Stimulated activated CD4-positive, alpha-beta T cell treated with anti-CD3 and anti-CD28 coated beads, Interleukin-4, amount 100 ng/mL, for 24 hours (primary cell): Measurements from ENCODE around the gene CNDP1.
"Not testable (repeated sequence)": the region's sequence is repeated elsewhere in the genome, so short reads cannot be mapped to it uniquely, and the experiment has no call there.

Source experiments
- DNase-seq: peaks from one replicate; pipeline ENCODE4 v3.0.0-alpha.2; 2020

Gene CNDP1

DNA sequence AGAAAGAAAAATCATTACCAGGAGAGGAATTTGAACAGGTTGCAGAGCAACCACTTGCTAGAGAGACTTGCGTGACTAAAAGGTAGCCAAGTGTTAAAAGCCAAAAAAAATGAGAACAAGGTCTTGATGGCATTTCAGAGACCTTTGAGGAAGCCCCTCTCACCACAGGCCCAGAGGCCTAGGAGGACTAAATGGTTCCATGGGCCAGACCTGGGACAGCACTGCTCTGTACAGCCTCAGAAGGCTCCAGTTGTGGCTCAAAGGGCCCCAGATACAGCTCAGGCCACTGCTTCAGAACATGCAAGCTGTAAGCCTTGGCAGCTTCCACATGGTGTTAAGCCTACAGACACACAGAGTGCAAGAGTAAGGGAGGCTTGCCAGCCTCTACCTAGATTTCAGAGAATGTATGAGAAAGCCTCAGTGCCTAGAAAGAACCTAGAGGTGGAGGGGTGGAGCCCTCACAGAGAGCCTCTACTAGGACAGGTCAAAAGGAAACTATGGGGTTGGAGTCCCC, 15.3 kb downstream of the CNDP1 start:
- DNase-seq = no peak

DNA sequence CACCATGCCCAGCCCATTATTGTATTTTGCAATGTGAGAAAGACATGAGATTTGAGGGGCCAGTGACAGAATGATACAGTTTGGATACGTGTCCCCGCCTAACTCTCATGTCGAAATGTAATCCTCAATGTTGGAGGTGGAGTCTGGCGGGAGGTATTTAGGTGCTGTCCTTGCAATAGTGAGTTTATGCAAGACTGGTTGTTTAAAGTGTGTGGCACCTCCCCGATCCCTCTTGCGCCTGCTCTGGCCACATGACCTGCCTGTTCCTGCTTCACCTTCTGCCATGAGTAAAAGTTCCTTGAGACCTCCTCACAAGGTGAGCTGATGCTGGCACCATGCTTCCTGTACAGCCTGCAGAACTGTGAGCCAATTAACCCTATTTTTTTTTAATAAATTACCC, 16.6 kb downstream of the CNDP1 start:
- DNase-seq = no peak

DNA sequence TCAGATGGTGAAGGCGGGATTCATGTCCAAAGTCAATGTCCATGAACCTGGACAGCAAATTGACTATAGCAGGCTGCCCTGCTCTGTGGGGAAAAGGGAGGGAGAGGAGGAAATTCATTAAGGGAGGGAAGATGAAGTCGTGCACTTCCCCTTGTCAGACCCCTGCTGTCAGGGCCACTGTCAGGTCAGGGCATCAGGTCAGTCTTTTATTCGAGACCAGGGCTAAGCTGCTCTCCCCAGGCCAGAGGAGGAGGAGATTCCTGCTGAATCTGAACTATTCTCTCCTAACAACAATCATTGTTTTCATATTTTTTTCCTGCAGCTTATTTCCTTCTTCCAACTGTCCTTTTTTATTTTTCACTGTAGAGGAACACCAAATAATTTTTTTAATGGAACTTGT, 17.2 kb downstream of the CNDP1 start:
- DNase-seq = no peak

DNA sequence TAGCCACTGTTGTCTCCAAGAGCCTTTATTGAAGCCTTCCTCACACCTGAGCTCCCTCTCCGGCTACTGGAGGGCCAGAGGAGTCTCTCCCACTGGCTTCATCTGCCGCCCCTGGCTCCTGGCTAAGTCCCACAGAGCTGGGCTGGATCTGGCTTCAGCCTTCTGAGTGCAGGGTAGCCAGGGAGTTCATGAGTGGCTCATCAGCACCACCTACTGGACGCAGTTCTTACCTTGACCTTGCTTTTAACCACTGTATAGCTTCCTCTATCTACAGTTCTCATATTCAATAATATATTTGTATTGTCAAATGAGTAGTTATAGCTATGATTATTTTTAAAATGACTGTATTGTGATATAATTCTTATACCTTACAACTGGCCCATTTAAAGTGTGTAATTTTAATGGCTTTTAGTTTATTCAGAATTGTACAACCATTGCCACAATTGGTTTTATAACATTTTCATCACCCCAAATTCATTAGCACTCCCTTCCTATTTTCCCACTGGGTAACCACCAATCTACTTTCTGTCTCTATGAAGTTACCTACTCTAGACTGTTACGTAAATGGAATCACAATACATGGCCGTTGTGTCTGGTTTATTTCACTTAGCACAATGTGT, 17.7 kb downstream of the CNDP1 start:
- peak; percentile 81 for DNase-seq

DNA sequence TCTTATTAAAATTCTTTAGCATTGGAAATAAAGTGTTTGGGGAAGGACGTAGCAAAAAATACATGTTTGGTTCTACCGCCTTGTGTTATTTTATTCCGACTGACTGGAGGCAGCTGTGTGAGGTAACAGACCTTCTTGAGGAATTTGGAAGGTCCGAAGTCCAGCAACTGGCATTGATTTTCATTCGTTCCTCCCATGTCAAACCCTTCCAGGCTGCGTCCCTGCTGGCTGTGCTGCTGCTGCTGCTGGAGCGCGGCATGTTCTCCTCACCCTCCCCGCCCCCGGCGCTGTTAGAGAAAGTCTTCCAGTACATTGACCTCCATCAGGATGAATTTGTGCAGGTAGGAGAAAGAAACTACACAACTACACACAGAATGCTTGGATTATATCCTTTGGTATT, 21.8 kb downstream of the CNDP1 start:
- DNase-seq = no peak

DNA sequence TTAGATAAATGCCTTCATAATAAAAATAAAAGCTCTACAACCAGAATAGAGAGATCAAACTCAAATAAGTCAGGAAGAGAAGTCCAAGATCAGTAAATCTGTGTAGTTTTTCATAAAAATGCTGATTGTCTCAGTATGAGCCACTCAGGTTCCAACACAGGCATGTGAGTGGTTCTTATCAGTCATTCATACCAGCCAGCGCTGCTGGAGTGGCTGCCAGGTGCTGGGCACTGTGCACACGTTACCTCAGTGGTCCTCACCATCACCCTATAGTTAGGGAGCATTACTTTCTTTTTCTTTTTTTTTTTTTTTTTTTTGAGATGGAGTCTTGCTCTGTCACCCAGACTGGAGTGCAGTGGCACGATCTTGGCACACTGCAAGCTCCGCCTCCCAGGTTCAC, 23.8 kb downstream of the CNDP1 start:
- DNase-seq = no peak

DNA sequence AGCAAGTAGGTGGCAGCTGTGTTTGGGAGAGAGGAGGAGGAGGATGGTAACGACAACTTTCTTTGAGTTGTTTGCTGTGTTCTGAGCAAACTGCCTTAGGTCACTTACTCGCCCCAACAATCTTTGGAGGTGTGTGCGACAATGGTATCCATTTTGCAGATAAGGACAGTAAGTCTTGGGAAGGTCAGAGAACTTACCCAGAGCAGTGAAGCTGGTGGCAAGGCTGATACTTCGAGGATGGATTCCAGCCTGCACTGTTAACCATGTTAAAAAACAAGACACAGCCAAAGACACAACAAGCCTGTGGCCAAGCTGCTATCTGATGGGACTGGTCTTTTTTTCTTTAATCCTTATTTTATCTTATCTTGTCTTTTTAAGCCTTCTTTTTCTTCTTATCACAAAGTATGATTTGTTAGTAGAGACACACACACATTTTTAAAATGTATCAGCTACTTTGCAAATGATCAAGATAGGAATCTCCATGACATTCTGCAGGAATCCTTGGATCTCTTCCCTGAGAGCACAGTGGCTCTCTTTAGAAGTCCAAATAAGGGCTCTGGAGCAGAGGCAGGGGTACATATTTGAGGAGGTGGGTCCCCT, 27.9 kb downstream of the CNDP1 start:
- no peak for DNase-seq

DNA sequence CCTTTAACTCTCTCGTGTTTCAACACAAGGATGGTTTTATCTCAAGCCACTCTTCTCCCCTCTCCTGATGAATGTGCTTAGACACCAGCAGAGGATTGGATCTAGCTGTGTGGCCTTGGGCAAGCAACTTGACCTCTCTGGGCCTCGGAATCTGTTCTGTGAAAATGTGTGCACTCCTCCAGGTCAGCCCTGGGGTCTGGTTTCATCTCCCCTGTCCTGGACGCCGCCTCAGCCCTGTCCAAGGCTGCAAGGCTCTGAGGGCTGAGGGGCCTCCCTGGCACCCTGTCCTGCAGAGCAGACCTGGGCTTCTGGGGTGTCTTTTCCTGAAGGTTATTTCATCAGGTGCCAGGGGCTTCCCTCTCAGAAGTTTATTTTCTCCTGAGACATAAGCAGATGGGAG, 28.5 kb downstream of the CNDP1 start:
- no peak for DNase-seq

DNA sequence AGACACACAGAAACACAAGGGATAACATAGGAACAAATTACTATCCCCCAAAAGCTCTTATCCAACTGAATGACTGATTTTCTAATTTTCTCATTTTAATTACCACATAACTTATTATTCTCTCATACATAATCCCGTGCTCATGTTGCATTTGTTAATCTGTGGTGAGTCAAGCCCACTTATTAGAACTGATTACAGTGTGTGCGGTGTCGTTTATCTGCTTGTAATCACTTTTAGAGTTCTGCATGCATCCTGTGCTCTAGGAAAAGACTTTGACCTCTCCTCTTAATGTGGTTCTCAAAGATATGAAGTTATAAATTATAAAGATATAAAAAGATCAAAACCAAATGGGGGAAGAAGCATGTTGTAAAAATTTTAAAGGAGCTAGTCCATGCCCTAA, 29.7 kb downstream of the CNDP1 start:
- no peak for DNase-seq

DNA sequence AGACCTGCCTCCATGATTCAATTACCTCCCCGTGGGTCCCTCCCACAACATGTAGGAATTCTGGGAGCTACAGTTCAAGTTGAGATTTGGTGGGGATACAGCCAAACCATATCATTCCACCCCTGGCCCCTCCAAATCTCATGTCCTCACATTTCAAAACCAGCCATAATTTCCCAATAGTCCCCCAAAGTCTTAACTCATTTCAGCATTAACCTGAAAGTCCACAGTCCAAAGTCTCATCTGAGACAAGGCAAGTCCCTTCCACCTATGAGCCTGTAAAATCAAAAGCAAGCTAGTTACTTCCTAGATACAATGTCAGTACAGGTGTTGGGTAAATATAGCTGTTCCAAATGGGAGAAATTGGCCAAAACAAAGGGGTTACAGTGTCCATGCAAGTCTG, 30.9 kb downstream of the CNDP1 start:
- DNase-seq = not testable (repeated sequence)

DNA sequence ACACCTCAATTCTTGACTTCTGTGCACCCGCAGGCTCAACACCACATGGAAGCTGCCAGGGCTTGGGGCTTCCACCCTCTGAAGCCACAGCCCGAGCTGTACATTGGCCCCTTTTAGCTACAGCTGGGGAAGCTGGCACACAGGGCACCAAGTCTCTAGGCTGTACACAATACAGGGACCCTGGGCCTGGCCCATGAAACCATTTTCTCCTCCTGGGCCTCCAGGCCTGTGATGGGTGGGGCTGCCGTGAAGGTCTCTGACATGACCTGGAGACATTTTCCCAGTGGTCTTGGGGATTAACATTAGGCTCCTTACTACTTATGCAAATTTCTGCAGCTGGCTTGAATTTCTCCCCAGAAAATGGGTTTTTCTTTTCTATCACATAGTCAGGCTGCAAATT, 31.7 kb downstream of the CNDP1 start:
- not testable (repeated sequence) for DNase-seq

DNA sequence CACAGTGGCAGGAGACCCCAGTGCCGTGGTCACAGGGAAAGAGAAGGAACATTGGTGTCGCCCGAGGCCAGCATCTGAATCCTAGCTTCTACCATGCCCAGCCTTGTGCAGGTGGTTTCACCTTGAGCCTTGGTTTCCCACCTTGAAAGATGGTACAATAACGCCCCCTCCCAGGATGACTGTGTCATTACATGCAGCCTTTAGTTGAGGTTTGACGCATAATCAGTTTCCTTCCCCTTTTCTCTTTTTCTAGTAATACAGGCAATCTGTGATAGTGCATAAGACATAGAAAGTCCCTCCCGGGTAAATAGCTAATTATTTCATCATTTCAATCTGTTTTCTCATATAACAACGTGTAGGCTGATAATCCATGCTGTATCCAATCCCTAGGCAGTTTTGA, 33.5 kb downstream of the CNDP1 start:
- no peak for DNase-seq

DNA sequence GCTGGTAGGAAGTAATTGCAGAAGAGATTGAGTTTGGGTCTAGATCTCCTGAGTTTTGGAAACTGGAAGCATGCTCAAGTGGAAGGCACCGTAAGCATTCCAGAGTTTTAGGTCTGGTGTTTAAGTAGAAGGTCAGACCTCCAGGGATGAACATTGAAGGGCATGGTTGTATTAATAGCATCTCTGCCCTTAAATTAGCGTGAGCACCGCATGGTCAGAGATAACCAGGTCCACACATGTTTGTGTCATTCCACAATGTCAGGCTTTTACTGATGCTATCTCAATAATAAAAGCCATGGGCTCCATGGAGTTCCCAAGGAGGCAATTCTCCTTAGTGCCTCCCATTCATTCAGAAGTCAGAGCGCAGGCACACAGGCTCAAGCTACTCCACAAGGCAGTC, 35.1 kb downstream of the CNDP1 start:
- no peak for DNase-seq

DNA sequence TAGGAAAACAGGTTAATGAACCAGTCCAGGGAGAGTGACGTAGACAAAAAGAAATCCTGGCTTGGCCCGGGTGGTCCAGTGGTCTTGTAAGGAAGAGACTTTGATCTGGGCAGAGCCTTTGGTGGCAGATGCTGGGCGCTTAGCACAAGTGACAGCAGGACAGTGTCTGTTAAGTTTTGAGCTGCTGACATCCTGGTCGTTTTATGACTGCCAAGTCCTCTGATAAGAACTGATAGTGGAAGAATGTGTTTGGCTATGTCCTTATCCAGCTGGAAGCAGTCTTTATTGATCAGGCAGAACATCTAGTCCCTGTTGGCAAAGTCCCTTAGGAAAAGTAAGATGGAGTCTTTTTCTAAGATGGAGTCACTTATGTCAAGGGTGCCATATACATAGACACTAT, 36.0 kb downstream of the CNDP1 start:
- DNase-seq = no peak

DNA sequence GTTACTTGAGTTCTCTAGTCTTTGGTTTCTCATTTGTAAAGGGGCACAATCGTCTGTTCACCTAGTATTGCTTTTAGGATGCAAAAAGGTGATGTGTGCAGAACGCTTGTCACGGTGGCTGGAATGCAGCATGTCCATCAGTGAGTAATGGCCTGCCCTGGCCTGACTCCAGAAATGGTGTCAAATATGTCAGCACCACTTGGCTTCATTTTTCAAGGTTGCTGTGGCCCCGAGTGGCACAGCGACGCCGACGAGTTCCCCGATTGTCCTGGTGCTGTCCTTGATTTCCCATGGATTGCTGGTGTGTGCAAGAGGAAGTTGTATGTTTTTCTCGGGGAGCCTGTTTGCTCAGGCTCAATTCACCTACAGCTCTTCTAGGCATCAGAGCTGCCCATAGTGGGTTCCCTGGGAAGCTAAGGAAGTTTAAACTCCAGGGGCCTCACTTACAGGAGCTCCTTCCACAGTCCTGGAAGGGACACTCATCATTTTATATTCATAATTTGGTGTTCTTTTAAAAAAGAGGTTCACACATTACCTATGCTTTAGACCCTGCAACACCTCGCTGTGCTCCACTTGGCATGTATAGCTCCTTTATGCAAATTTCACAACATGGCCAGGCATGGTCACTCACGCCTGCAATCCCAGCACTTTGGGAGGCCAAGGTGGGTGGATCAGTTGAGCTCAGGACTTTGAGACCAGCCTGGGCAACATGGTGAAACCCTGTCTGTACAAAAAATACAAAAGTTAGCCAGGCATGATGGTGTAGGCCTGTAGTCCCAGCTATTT, 37.8 kb downstream of the CNDP1 start:
- no peak for DNase-seq

DNA sequence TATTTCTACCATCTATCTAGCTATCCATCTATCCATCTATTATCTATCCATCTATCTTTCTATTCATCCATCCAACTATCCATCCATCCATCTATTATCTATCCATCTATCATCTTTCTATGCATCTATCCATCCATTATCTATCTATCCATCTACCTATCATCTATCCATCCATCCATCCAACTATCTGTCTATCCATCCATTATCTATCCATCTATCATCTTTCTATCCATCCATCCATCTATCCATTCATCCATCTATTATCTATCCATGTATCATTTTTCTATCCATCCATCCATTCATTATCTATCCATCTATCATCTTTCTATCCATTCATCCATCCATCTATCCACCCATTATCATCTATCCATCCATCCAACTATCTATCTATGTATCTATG, 38.8 kb downstream of the CNDP1 start:
- no peak for DNase-seq

DNA sequence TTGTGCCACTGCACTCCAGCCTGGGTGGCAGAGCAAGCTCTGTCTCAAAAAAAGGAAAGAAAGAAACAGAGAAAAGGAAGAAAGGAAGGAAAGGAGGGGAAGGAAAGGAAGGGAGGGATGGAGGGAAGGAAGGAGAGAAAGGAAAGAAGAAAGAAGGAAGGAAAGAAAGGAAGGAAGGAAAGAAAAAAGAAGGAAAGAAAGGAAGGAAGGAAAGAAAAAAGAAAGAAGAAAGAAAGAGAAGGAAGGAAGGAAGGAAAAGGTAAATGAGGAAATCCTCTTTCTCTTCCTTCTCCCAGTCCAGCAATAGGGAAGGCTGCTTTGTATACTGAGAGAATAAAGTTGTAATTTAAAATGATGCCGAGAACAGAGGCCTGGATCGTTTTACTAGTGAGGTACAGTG, 40.6 kb downstream of the CNDP1 start:
- DNase-seq = no peak

DNA sequence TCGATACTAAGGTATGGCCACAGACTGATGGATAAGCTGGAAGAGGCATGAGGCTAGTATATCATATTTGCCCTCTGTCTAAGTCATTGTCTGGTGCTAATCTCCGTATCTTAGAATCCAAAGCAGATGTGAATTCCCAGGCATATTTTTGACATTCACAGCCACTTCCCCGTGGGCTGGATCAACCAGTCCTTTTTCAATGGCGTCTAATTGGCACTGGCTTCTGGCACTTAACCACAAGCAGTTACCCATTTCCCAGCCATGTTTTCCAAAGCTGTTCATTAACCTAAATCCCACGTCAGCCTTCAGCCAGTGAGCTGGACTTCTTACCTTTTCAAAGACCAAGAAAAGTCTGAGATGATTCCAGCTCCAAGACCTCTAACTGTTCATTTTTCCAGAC, 42.7 kb downstream of the CNDP1 start:
- no peak for DNase-seq

DNA sequence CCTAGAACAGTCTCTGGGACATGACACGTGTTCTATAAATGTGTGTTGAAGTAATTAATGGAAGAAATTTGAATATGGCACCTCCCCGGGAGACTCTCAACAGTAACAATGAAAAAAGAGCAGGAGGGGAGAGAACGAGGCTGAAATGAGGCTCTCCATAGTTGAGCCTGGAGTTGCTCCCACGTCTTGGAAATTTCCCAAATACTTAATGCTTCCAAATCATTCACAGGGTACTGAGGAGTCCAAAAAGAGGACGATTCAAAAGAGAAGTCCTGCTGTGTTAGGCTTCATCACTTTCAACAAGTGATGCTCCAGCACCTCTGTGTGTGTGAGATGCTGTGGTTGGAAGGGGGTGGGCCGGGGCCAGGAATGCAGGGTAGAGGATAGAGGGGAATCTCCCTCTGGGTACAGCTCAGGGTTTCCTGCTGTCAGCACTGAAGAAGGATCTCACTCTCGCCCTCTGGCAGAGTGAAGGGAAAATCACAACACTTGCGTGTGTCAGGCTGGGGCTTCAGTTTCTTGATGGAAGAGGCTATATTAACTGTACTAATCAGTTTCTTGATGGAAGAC, 45.3 kb downstream of the CNDP1 start:
- DNase-seq = no peak

DNA sequence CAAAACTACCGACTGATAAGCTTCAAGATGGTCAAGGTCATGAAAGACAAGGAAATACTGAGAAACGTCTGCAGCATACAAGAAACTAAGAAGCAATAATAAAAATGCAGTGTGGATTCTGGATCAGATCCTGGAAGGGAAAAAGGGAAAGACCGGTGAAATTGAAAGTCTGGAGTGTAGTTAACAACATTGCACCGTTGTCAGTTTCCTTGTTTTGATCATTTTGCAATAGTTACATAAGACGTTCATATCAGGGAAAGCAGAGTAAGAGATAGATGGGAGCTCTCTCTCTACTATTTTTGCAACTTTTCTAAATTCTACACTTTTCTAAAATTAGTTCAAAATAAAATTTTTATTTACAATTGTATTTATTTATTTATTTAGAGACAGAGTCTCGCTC, 48.3 kb downstream of the CNDP1 start:
- DNase-seq = no peak

DNA sequence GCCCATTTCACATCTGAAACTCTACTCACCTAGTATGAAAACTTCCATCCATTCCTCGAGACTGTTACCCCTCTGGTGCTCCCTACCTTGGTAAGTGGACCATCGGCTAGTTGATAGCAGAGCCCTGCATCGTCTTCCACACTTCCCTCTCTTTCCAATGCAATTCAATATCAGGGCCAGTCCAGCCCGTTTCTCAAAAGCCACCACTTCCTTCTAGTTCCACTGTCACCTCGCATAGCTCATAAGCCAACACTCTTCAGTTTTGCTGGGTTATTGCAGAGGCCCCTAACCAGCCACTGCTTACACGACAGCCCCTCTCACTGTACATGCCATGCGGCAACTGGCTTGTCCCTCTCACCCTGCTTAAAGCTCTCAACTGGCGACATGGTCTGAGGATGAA, 53.1 kb downstream of the CNDP1 start:
- DNase-seq = no peak

DNA sequence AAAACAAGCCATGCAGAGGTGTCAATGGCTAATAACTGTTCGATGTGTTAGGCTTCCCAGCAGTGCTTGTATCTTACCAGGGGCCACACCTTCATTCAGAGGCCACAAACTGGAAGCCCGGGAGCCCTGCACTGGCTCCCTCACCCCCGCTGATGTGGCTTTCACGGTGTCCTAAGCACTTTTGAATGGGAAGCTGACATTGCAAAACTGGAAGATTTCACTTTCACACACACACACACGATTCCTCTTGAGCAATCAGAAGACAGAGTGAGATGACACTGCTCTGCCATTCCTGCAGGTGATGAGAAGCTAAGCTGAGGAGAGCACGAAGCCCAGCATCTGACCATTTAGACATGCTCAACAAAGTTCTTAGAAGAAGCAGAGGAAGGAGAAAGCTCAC, 54.7 kb downstream of the CNDP1 start:
- DNase-seq = no peak

DNA sequence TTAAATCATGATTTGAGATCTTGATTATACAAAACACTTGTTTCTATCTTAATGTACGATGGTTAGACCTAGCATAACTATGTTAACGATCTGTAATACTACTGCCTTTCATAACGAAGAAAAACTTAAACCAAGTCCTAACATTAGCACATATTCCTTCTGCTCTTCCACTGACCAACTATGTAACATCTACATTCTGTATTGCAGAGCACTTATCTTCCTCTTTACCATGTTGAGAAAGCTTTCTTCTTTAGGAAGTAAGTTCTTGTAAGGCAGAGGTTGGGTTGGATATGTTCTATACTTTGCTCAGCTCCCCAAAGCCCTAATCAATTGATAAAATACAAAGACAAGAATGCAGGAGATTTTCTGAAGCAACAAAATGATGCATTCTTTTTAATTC, 55.5 kb downstream of the CNDP1 start:
- no peak for DNase-seq

DNA sequence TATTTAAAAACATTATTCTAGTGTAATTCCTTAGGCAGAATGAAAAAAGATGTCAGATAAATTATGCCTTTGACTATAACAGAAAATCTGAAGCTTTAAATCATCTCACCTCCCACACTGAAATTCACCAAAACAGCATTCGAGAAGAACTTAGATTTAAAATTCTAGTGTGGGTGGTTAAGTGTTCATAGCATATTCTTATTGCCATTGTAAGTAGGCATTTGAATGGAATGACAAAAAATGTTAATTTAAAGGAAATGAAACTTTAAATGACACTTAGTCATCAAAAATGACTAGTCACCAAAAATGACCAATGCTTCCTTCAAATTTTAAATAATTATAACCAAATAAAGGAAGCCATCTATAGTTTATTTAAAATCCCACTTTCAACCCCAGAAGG, 56.4 kb downstream of the CNDP1 start:
- DNase-seq = no peak
